Measurements from ENCODE around the gene PGPEP1. TPM values are rescaled to one million over a fixed set of nuclear protein-coding genes. Genes with fewer than 3 reads are reported as not detected.
A peak's percentile ranks its signal among the peaks of the same experiment; 100 is the strongest.

The PGPEP1 gene
- total and polyA plus RNA-seq, 10 donors, result 9.3 to 65.6 (median 37.4) TPM

DNA sequence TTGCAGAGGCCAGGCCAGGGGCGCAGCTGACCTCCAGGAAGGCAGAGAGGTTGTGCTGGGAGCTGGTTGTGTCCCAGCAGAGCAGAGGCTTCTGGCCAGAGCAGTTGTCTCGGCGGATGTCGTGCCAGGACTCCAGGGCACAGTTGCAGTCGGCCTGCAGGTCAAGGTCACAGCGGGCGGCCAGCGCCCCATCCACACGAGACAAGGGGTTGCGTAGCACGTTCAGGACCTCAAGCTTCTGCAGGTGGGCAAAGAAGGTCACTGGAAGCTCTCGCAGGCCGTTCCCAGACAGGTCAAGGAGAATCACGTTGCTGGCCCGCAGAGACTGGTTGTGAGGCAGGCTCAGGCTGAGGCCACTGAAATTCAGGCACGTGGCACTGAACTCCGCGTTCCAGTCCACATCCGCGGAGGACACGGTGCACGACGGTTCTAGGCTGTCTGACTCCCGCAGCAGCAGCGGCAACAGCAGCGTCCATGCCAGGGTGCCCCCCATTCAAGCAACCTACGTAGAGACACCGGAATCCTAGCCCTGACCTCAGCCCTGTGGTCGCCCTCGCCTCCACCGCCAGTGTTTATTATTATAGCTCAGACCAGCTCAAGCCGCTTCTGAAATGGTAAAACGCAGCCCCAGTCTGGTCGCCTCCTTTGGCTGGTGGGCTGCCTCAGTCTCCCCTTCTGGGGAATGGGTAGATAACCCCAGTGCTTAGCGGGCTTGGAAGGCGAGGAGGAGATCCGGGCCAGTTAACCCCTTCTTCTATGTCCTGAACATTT lies 56.3 kb downstream of the PGPEP1 start:
- H3K27ac ChIP-seq, result peak overlapping the region; percentile 32 to 92 (median 86)
- DNase-seq, result peak; percentile 86
- H3K4me3 ChIP-seq, result peak overlapping the region; percentile 20 to 70 (median 54)
- H3K27me3 ChIP-seq (replicated peaks in 1 of 7), result peaks cover 0 to 23% (median 0%) of the 10 kb centered on the region in 7 donors
- H3K36me3 ChIP-seq, result peaks cover 0 to 33% (median 1%) of the 10 kb centered on the region in 6 donors
- TF ChIP-seq POLR2AphosphoS5 (IDR thresholded peaks at IDR 0.05) (peak; percentile 59 to 83 (median 77)), POLR2A (IDR thresholded peaks at IDR 0.05) (no peak)
- TF ChIP-seq, protein P1, sequence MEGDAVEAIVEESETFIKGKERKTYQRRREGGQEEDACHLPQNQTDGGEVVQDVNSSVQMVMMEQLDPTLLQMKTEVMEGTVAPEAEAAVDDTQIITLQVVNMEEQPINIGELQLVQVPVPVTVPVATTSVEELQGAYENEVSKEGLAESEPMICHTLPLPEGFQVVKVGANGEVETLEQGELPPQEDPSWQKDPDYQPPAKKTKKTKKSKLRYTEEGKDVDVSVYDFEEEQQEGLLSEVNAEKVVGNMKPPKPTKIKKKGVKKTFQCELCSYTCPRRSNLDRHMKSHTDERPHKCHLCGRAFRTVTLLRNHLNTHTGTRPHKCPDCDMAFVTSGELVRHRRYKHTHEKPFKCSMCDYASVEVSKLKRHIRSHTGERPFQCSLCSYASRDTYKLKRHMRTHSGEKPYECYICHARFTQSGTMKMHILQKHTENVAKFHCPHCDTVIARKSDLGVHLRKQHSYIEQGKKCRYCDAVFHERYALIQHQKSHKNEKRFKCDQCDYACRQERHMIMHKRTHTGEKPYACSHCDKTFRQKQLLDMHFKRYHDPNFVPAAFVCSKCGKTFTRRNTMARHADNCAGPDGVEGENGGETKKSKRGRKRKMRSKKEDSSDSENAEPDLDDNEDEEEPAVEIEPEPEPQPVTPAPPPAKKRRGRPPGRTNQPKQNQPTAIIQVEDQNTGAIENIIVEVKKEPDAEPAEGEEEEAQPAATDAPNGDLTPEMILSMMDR (IDR thresholded peaks at IDR 0.05 in 8 of 11, conservative IDR thresholded peaks at IDR 0.05 in 3 of 11), result no peak
- WGBS, 5 donors, result 44 to 71% (median 61%) methylated on average over 18 to 37 of the region's 37 CpGs
- no peaks in the 10 kb centered on the region for H3K9me3 ChIP-seq
- intact Hi-C loops (cut with DNase I; ENCODE audit: low total_unique reads), result no loop called here
- H3K4me1 ChIP-seq, result peaks cover 24 to 100% (median 79%) of the 10 kb centered on the region in 6 donors

DNA sequence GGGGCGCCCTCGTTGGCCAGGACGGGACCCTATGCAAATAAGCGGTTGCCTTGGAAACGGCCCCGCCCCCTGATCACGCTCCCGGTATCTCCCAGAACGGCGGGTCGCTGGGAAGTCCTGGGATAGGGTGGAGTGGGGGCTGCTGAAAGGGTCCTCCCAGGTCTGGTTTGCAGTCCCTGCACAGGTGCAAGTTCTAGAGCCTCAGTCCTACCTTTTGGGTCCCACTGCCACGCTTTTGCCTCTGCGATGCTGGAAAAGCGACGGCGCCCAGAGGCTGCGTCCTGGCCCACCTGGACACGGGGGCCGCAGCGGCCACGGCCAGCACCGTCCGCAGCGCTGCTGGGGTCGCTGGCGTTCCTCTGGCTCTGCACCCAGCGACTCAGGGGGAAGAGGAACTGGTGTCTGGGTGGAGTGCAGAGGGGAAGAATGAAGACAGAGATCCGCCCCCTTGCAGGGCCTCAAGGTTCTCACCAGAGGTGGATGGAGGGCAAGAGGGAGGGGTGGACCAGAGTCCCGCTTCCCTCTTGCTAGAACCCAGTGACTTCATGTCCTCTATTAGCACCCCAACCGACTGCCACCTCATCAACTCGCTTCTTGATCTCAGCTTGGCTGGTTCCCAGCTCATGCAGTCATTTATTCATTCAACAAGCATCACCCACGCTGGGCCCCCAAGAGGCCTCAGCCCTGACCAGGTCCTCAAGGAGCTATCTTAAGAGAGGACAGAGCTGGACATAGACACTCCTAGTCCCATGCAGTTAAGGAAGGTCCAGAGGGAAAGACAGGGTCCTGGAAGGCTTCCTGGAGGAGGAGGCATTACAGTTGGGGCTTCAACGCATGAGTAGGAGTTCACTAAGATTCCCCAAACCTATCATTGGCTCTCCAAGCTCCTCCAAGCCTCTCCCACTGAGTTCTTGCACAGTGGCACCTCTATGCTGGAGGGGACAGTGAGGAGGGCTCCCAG lies 57.1 kb downstream of the PGPEP1 start, which contains the start of gene LRRC25:
LRRC25 (minus strand) TSS at position 381 of the 961 bp plus-strand sequence. CDS start 659 bp downstream, outside the sequence.
- 10 to 13% (median 11%) methylated on average over 18 to 33 of the region's 33 CpGs for WGBS, 5 donors
- Histone ChIP-seq H3K4me3 (peak within 1 kb of the TSS; percentile 20 to 70 (median 54)), H3K36me3 (peaks cover 0 to 29% (median 0%) of the 10 kb centered on the region in 6 donors), H3K4me1 (peaks cover 22 to 100% (median 76%) of the 10 kb centered on the region in 6 donors), H3K9me3 (no peaks in the 10 kb centered on the region), H3K27me3 (replicated peaks in 1 of 7) (peaks cover 0 to 23% (median 0%) of the 10 kb centered on the region in 7 donors), H3K27ac (peak within 1 kb of the TSS; percentile 32 to 92 (median 86))
- DNase-seq, result peak; percentile 93
- TF ChIP-seq POLR2AphosphoS5 (IDR thresholded peaks at IDR 0.05) (peak; percentile 91 to 93 (median 91)), POLR2A (IDR thresholded peaks at IDR 0.05) (peak in 2 of 3 donors; percentile 67 to 76)
- TF ChIP-seq, protein P1 (IDR thresholded peaks at IDR 0.05 in 8 of 11, conservative IDR thresholded peaks at IDR 0.05 in 3 of 11), result peak in 2 of 11 experiments; percentile 17 to 29
- intact Hi-C loops (cut with DNase I; ENCODE audit: low total_unique reads), result no loop called here

DNA sequence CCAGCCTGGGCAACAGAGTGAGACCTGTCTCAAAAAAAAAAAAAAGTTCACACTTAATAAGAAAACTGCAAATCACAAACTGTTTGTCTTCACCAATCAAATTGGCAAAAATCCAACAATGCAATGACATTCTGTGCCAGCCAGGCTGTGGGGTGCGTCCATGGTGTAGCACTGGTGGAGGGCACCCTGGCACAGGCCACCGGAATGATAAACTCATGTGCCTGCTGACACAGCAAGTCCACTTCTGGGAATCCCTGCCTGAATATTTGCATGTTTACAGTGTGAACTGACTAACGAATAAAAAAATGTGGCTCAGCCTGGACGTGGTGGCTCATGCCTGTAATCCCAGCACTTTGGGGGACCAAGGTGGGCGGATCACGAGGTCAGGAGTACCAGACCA lies 58.6 kb downstream of the PGPEP1 start:
- Histone ChIP-seq H3K9me3 (no peaks in the 10 kb centered on the region), H3K4me3 (no peak overlapping the region), H3K27me3 (replicated peaks in 1 of 7) (peaks cover 0 to 23% (median 0%) of the 10 kb centered on the region in 7 donors), H3K36me3 (peaks cover 0 to 23% (median 0%) of the 10 kb centered on the region in 6 donors), H3K27ac (peak overlapping the region in 7 of 8 donors; percentile 53 to 92 (median 84)), H3K4me1 (peaks cover 15 to 100% (median 65%) of the 10 kb centered on the region in 6 donors)
- intact Hi-C loops (cut with DNase I; ENCODE audit: low total_unique reads), result no loop called here
- 34 to 57% (median 41%) methylated on average over 6 of the region's 6 CpGs for WGBS, 5 donors
- DNase-seq, result peak; percentile 86
- peak; percentile 29 to 91 (median 86) for TF ChIP-seq POLR2AphosphoS5 (IDR thresholded peaks at IDR 0.05)
- TF ChIP-seq, protein P1 (IDR thresholded peaks at IDR 0.05 in 8 of 11, conservative IDR thresholded peaks at IDR 0.05 in 3 of 11), result no peak
